Measurements from ENCODE around the gene GPD2.

DNA sequence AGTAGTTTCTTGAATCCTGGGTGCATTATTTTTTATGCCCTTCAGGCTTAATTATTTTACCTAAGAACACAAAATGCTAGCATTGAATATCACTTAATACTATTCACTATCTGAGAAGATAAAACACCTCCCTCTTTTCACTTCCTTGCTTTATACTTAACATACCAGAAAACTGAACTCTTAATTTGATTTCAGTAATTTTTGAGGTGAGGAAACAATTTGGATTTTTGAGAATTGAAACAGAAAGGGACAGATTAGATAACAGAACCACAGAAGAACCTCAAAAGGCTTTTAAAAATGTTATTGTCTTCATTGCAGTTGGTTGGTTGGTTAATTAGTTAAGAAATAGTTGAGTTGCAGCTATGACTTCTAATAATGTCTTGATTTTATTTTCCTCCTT lies 69.5 kb downstream of the GPD2 start:
- TF ChIP-seq, protein P1, sequence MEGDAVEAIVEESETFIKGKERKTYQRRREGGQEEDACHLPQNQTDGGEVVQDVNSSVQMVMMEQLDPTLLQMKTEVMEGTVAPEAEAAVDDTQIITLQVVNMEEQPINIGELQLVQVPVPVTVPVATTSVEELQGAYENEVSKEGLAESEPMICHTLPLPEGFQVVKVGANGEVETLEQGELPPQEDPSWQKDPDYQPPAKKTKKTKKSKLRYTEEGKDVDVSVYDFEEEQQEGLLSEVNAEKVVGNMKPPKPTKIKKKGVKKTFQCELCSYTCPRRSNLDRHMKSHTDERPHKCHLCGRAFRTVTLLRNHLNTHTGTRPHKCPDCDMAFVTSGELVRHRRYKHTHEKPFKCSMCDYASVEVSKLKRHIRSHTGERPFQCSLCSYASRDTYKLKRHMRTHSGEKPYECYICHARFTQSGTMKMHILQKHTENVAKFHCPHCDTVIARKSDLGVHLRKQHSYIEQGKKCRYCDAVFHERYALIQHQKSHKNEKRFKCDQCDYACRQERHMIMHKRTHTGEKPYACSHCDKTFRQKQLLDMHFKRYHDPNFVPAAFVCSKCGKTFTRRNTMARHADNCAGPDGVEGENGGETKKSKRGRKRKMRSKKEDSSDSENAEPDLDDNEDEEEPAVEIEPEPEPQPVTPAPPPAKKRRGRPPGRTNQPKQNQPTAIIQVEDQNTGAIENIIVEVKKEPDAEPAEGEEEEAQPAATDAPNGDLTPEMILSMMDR (IDR thresholded peaks at IDR 0.05), result no peak
- no peak for TF ChIP-seq POLR2A (IDR thresholded peaks at IDR 0.05)

All from esophagus squamous epithelium (tissue), 4 donors.